Naive thymus-derived CD8-positive, alpha-beta T cell (primary cell): ENCODE measurements around the gene AOPEP. TPM values are rescaled to one million over a fixed set of nuclear protein-coding genes. Genes with fewer than 3 reads are reported as not detected.
"Not testable (repeated sequence)": the region's sequence is repeated elsewhere in the genome, so short reads cannot be mapped to it uniquely, and the experiment has no call there.

Source experiments
- ATAC-seq, 2 donors: fragments of 150-1000 bp; cut with Tn5 transposase in 1 of 2; sonication (Bioruptor Pico), chemical (Tn5 transposase) in 1 of 2; 1 replicate in 1 of 2; 2 replicates in 1 of 2; pipeline ENCODE4 v1.10.0; 2021; ENCODE audit warnings: mild to moderate bottlenecking in 2 of 2, moderate library complexity in 2 of 2
- POLR2A ChIA-PET: fragments of 350-600 bp; sonication (Branson Sonifier 250); formaldehyde crosslinking; loops from one replicate; lab custom pipeline; 2021; ENCODE audit warnings: antibody characterized with exemption; lab: Charles Lee
- DNase-seq, 10 donors: peaks; one replicate each; pipeline versions ENCODE4 v3.0.0 to v3.0.0-alpha.2; 2020 to 2022
- H3K27ac Mint-ChIP-seq, 10 donors: one replicate each; pipeline ENCODE4 v1.8.0; 2020 to 2022; ENCODE audit warnings: mild to moderate bottlenecking in 10 of 10, mixed read lengths in 10 of 10, moderate library complexity in 4 of 10, inconsistent platforms in 1 of 10
- H3K27me3 Mint-ChIP-seq, 5 donors: one replicate each; pipeline ENCODE4 v1.8.0; 2021 to 2022; ENCODE audit warnings: mixed read lengths in 5 of 5
- H3K36me3 Mint-ChIP-seq, 3 donors: one replicate each; pipeline ENCODE4 v1.8.0; 2020 to 2022; ENCODE audit warnings: mixed read lengths in 3 of 3, mild to moderate bottlenecking in 2 of 3, inconsistent platforms in 1 of 3
- H3K4me1 Mint-ChIP-seq, 4 donors: one replicate each; pipeline ENCODE4 v1.8.0; 2021 to 2022; ENCODE audit warnings: mixed read lengths in 4 of 4
- H3K4me3 Mint-ChIP-seq, 10 donors: one replicate each; pipeline ENCODE4 v1.8.0; 2020 to 2022; ENCODE audit warnings: mild to moderate bottlenecking in 10 of 10, mixed read lengths in 10 of 10, moderate library complexity in 6 of 10, inconsistent platforms in 1 of 10
- H3K9me3 Mint-ChIP-seq, 9 donors: one replicate each; pipeline ENCODE4 v1.8.0; 2020 to 2022; ENCODE audit warnings: mixed read lengths in 9 of 9, mild to moderate bottlenecking in 3 of 9, inconsistent platforms in 1 of 9, moderate library complexity in 1 of 9
- polyA plus RNA-seq, 3 donors: library from polyadenylated mRNA; unstranded; fragments of 300-500 nt; fragmentation: Illumina TruSeq; gene quantifications; one replicate each; pipeline ENCODE4 v1.2.3, GENCODE V29; 2021
- total RNA-seq, 8 experiments: library from RNA in 2 of 8; stranded (reverse) in 2 of 8; gene quantifications; one replicate each; pipeline ENCODE4 v1.2.3 and lab custom pipeline; 2021 to 2026

The AOPEP gene
- total and polyA plus RNA-seq, 5 experiments from 2014 or later = 4.3 to 10.8 (median 7.4) TPM

GRCh38 chr9:94874316-94874715 is 147.8 kb downstream of the AOPEP start:
- DNase-seq (no peak), ATAC-seq (no peak)
- peaks cover 0 to 5% (median 0%) of the 10 kb centered on the region in 9 donors for H3K9me3 Mint-ChIP-seq
- peaks cover 16 to 49% (median 45%) of the 10 kb centered on the region in 4 donors for H3K4me1 Mint-ChIP-seq
- H3K4me3 Mint-ChIP-seq = no peak overlapping the region
- peaks cover 0 to 9% (median 7%) of the 10 kb centered on the region in 3 donors for H3K36me3 Mint-ChIP-seq
- POLR2A ChIA-PET = no interaction called here
- no peak overlapping the region for H3K27ac Mint-ChIP-seq
- H3K27me3 Mint-ChIP-seq = no peaks in the 10 kb centered on the region

GRCh38 chr9:94875300-94876020 is 149.0 kb downstream of the AOPEP start:
- POLR2A ChIA-PET = interaction anchor here (1.1 kb wide), 1 partner anchor 14 kb away, joined by 4 read pairs; no protein-coding TSS in a partner anchor
- Mint-ChIP-seq H3K9me3 (peaks cover 0 to 5% (median 0%) of the 10 kb centered on the region in 9 donors), H3K36me3 (peaks cover 0 to 9% (median 7%) of the 10 kb centered on the region in 3 donors), H3K27me3 (no peaks in the 10 kb centered on the region), H3K27ac (no peak overlapping the region), H3K4me3 (no peak overlapping the region), H3K4me1 (peaks cover 15 to 39% (median 37%) of the 10 kb centered on the region in 4 donors)
- ATAC-seq (no peak), DNase-seq (no peak)

GRCh38 chr9:94878804-94879203 is 152.3 kb downstream of the AOPEP start:
- POLR2A ChIA-PET, H3K4me3 Mint-ChIP-seq, ATAC-seq, H3K27me3 Mint-ChIP-seq, H3K9me3 Mint-ChIP-seq, DNase-seq: not testable (repeated sequence)
- H3K36me3 Mint-ChIP-seq = peaks cover 0 to 12% (median 7%) of the 10 kb centered on the region in 3 donors
- peak overlapping the region in 1 of 10 donors; percentile 31 for H3K27ac Mint-ChIP-seq
- H3K4me1 Mint-ChIP-seq = peaks cover 6 to 33% (median 11%) of the 10 kb centered on the region in 4 donors

GRCh38 chr9:94879230-94879629 is 152.7 kb downstream of the AOPEP start:
- H3K36me3 Mint-ChIP-seq = peaks cover 0 to 12% (median 7%) of the 10 kb centered on the region in 3 donors
- peaks cover 6 to 33% (median 11%) of the 10 kb centered on the region in 4 donors for H3K4me1 Mint-ChIP-seq
- ATAC-seq (no peak), DNase-seq (no peak)
- H3K27me3 Mint-ChIP-seq = no peaks in the 10 kb centered on the region
- H3K4me3 Mint-ChIP-seq = no peak overlapping the region
- POLR2A ChIA-PET = no interaction called here
- H3K9me3 Mint-ChIP-seq = peaks cover 0 to 4% (median 0%) of the 10 kb centered on the region in 9 donors
- peak overlapping the region in 1 of 10 donors; percentile 31 for H3K27ac Mint-ChIP-seq

GRCh38 chr9:94881023-94881422 is 154.5 kb downstream of the AOPEP start:
- Mint-ChIP-seq H3K27ac (peak overlapping the region in 1 of 10 donors; percentile 71), H3K36me3 (peaks cover 0 to 5% (median under 1%) of the 10 kb centered on the region in 3 donors), H3K4me3 (no peak overlapping the region), H3K27me3 (no peaks in the 10 kb centered on the region), H3K9me3 (no peaks in the 10 kb centered on the region), H3K4me1 (peaks cover 6 to 29% (median 11%) of the 10 kb centered on the region in 4 donors)
- ATAC-seq = no peak
- DNase-seq = no peak
- POLR2A ChIA-PET = no interaction called here

DNA sequence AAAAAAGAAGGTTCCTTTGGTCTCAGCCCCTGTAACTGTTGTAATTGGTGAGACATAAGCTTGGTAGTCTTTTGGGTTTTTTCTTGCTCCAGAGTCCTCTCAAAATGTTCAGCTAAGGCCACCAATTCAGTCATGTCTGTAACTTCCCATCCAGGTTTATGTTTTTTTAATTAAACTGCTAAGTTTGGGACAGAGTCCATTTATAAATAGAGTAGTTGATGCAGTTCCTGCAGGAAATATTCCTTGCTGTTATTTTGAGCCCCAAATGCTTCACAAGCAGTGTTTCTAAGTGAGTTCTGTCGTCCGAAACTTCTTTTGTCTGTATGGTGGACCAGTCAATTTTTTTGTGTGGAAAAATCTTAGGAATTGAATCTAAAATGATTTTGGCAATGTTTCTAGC is 155.0 kb downstream of the AOPEP start:
- H3K27ac Mint-ChIP-seq = no peak overlapping the region
- no peak for DNase-seq
- no peak for ATAC-seq
- POLR2A ChIA-PET = no interaction called here
- peaks cover 6 to 29% (median 11%) of the 10 kb centered on the region in 4 donors for H3K4me1 Mint-ChIP-seq
- H3K36me3 Mint-ChIP-seq = peaks cover 0 to 5% (median 0%) of the 10 kb centered on the region in 3 donors
- H3K27me3 Mint-ChIP-seq = no peaks in the 10 kb centered on the region
- no peak overlapping the region for H3K4me3 Mint-ChIP-seq
- H3K9me3 Mint-ChIP-seq = no peaks in the 10 kb centered on the region

GRCh38 chr9:94881940-94882339 is 155.4 kb downstream of the AOPEP start:
- POLR2A ChIA-PET = no interaction called here
- Mint-ChIP-seq H3K36me3 (peaks cover 0 to 5% (median 0%) of the 10 kb centered on the region in 3 donors), H3K4me3 (no peak overlapping the region), H3K27me3 (no peaks in the 10 kb centered on the region), H3K9me3 (no peaks in the 10 kb centered on the region), H3K4me1 (peaks cover 6 to 29% (median 11%) of the 10 kb centered on the region in 4 donors), H3K27ac (peak overlapping the region in 2 of 10 donors; percentile 8 to 9)
- DNase-seq = no peak
- ATAC-seq = no peak

DNA sequence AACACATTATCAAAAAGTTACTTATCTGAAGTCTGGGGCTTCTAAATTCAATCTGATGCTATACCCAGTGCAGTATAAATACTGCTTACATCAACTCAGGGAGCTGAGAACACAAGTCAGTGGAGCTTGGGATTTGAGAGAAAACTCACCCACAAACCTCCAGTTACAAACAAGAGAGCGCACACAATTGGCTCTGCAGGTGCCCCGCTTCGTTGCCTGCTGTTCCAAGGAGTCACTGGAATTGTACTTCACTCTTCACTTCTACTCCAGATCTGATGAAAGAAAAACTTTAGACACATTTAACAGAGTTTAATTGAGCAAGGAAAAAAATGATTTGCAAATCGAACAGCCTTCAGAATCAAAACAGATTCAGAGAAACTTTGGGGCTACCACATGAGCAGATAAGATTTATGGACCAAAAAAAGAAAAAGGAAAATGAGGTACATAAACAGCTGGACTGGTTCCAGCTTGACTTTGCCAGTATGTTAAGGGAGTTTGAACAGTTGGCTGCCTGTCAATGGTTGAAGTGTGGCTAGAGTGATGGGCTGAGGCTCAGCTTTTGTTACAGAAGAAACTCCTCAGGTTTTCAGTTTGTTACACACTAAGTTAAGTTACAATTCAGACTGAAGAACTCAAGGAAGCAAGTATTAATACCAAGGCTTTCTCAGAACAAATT is 156.6 kb downstream of the AOPEP start:
- DNase-seq = no peak
- peak overlapping the region in 2 of 10 donors; percentile 10 to 11 for H3K27ac Mint-ChIP-seq
- peaks cover 0 to 5% (median 1%) of the 10 kb centered on the region in 3 donors for H3K36me3 Mint-ChIP-seq
- no peaks in the 10 kb centered on the region for H3K9me3 Mint-ChIP-seq
- no peaks in the 10 kb centered on the region for H3K27me3 Mint-ChIP-seq
- POLR2A ChIA-PET = no interaction called here
- peaks cover 6 to 28% (median 10%) of the 10 kb centered on the region in 4 donors for H3K4me1 Mint-ChIP-seq
- no peak overlapping the region for H3K4me3 Mint-ChIP-seq
- ATAC-seq = no peak

GRCh38 chr9:94885854-94886447 is 159.5 kb downstream of the AOPEP start:
- peaks cover 0 to 14% (median under 1%) of the 10 kb centered on the region in 4 donors for H3K4me1 Mint-ChIP-seq
- H3K9me3 Mint-ChIP-seq = peaks cover 3 to 22% (median 9%) of the 10 kb centered on the region in 9 donors
- H3K27me3 Mint-ChIP-seq = no peaks in the 10 kb centered on the region
- H3K4me3 Mint-ChIP-seq = no peak overlapping the region
- H3K27ac Mint-ChIP-seq = peak overlapping the region in 1 of 10 donors; percentile 40
- no peak for DNase-seq
- POLR2A ChIA-PET = interaction anchor here (0.7 kb wide), 1 partner anchor 292 kb away, joined by 3 read pairs; no protein-coding TSS in a partner anchor
- H3K36me3 Mint-ChIP-seq = peaks cover 7 to 15% (median 14%) of the 10 kb centered on the region in 3 donors
- no peak for ATAC-seq

GRCh38 chr9:94887721-94888120 is 161.2 kb downstream of the AOPEP start:
- ATAC-seq = no peak
- Mint-ChIP-seq H3K27ac (no peak overlapping the region), H3K9me3 (peaks cover 6 to 35% (median 15%) of the 10 kb centered on the region in 9 donors), H3K4me1 (peaks cover 0 to 3% (median under 1%) of the 10 kb centered on the region in 4 donors), H3K4me3 (no peak overlapping the region), H3K36me3 (peaks cover 14 to 23% (median 22%) of the 10 kb centered on the region in 3 donors), H3K27me3 (no peaks in the 10 kb centered on the region)
- DNase-seq = no peak
- POLR2A ChIA-PET = no interaction called here

GRCh38 chr9:94888775-94889174 is 162.3 kb downstream of the AOPEP start:
- Mint-ChIP-seq H3K36me3 (peaks cover 14 to 23% (median 20%) of the 10 kb centered on the region in 3 donors), H3K9me3 (peaks cover 6 to 35% (median 15%) of the 10 kb centered on the region in 9 donors), H3K4me1 (peaks cover 0 to 2% (median under 1%) of the 10 kb centered on the region in 4 donors), H3K27me3 (no peaks in the 10 kb centered on the region), H3K27ac (no peak overlapping the region), H3K4me3 (no peak overlapping the region)
- no peak for DNase-seq
- no peak for ATAC-seq
- POLR2A ChIA-PET = no interaction called here

- Mint-ChIP-seq H3K9me3 (peaks cover 6 to 35% (median 15%) of the 10 kb centered on the region in 9 donors), H3K27me3 (no peaks in the 10 kb centered on the region), H3K4me3 (no peak overlapping the region), H3K36me3 (peaks cover 14 to 23% (median 20%) of the 10 kb centered on the region in 3 donors), H3K27ac (no peak overlapping the region), H3K4me1 (peaks cover 0 to 2% (median 0%) of the 10 kb centered on the region in 4 donors)
- no peak for DNase-seq
- no peak for ATAC-seq
- POLR2A ChIA-PET = no interaction called here
These were observed 163.1 kb downstream of the AOPEP start for GRCh38 chr9:94889628-94890027.
